Activated naive CD4-positive, alpha-beta T cell treated with anti-CD3 and anti-CD28 coated beads for 36 hours (primary cell): Measurements from ENCODE around the gene JUNB. TPM values are rescaled to one million over a fixed set of nuclear protein-coding genes. Genes with fewer than 3 reads are reported as not detected.
"Not testable (repeated sequence)": the region's sequence is repeated elsewhere in the genome, so short reads cannot be mapped to it uniquely, and the experiment has no call there.

Source experiments
- CTCF ChIA-PET: fragments of 350-600 bp; sonication (Branson Sonifier 250); formaldehyde crosslinking; loops from one replicate; lab custom pipeline; 2021; ENCODE audit warnings: antibody characterized with exemption; lab: Charles Lee
- DNase-seq: peaks from one replicate; pipeline ENCODE4 v3.0.0-alpha.2; 2020
- H3K27ac Mint-ChIP-seq: one replicate; pipeline ENCODE4 v1.8.0; 2021; ENCODE audit warnings: mild to moderate bottlenecking, mixed read lengths
- H3K27me3 Mint-ChIP-seq: one replicate; pipeline ENCODE4 v1.8.0; 2021; ENCODE audit warnings: low read depth, mixed read lengths
- H3K36me3 Mint-ChIP-seq: one replicate; pipeline ENCODE4 v1.8.0; 2021; ENCODE audit warnings: low read depth, mixed read lengths
- H3K4me1 Mint-ChIP-seq: one replicate; pipeline ENCODE4 v1.8.0; 2021; ENCODE audit warnings: low read depth, mixed read lengths
- H3K4me3 Mint-ChIP-seq: one replicate; pipeline ENCODE4 v1.8.0; 2021; ENCODE audit warnings: mild to moderate bottlenecking, moderate library complexity, mixed read lengths
- H3K9me3 Mint-ChIP-seq: one replicate; pipeline ENCODE4 v1.8.0; 2021; ENCODE audit warnings: mixed read lengths
- intact Hi-C: fragments of 100-400 bp; cut with micrococcal nuclease; formaldehyde crosslinking; loops from one replicate; pipeline ENCODE4 v1.15.1; 2023
- total RNA-seq, 2 experiments: library from RNA; stranded (reverse); gene quantifications; one replicate each; pipeline ENCODE4 v1.2.3, GENCODE V29; 2021

The JUNB gene
- total RNA-seq, 2 experiments from 2014 or later = 292 to 296 TPM

DNA sequence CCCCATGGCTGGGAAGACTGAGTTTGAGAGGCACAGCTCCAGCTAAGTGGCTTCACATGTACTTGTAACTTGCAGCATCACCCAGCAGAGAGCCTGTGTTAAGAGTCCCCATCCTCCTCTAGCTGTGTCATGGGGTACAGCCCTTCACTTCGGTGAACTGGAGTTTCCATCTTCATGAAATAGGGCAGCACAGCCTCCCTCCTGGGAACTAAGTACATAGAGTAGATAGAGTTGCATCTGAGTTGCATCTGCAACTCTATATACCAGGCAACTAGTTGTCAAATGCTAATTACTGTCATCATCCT, 9.1 kb downstream of the JUNB start:
- intact Hi-C loops = no loop called here
- peak overlapping the region; percentile 80 for H3K27ac Mint-ChIP-seq
- H3K4me3 Mint-ChIP-seq = peak overlapping the region; percentile 91
- peaks cover 11% of the 10 kb centered on the region for H3K36me3 Mint-ChIP-seq
- H3K4me1 Mint-ChIP-seq = peaks cover 35% of the 10 kb centered on the region
- CTCF ChIA-PET = interaction anchor here (0.6 to 13.8 kb wide), 5 partner anchors 14 to 187 kb away, joined by 3 to 341 read pairs (median 10); partner anchors contain the start of gene HOOK2
- H3K27me3 Mint-ChIP-seq = no peaks in the 10 kb centered on the region
- no peak for DNase-seq
- H3K9me3 Mint-ChIP-seq = no peaks in the 10 kb centered on the region

DNA sequence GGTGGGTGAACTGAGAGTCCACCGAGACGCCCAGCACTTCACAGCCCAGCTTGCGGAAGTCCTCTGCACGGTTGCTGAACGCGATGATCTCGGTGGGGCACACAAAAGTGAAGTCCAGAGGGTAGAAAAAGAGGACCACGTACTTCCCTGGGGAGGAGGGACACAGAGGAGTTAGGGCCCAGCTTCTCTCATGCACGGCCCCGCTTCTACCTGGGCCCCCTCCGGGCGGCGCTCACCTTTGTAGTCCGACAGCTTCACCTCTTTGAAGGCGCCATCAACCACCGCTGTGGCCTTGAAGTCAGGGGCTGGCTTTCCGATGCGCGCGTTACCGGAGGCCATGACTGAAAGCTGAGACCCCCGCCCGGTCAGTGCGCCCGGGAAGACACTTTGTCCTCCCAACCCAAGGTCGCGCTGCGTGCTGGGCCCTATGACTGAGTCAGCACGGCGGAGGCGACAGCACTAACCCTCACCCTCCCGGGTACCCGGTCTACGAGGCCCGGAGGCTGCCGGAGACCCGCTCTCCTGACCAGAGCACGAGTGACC, 9.7 kb downstream of the JUNB start:
- H3K27ac Mint-ChIP-seq = peak overlapping the region; percentile 80

DNA sequence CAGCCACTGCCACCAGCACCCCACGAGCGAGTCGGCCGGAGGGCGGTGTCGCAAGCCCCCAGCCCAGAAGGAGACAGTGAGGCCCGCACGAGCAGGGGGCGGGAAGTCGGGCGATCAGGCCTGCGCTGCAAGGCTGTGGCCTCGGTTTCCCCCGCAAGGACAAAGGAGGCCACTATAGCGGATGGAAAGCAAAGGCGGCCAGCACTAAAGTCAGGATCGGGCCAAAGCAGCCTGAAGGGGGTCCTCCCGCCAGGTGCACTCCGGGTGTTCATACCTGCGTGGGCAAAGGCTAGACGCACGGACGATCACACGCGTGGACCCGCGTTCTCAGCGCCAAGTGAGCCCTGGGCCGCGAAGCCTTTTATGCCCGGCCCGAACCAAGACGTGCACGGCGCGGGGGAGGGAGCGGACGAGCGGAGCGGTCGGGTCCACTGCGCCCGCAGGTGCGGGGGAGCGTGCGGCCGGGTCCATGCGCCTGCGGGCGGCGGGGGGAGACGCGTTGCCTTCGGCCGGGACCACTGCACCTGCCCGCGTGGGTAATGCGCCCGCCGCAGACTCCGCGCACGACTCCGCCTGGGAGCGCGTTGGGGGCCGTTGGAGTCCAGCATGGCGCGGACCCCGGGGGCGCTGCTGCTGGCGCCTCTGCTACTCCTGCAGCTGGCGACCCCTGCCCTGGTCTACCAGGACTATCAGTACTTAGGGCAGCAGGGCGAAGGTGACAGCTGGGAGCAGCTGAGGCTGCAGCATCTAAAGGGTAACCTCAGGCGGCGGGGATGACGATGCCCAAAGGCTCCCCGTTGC, 10.4 kb downstream of the JUNB start, which contains the start of the genes PRDX2 and THSD8:
Gene PRDX2 (minus strand): TSS at position 335 of the 801 bp plus-strand sequence. CDS start 539 bp downstream, outside the sequence.
Gene THSD8 (plus strand): TSS at position 604 of the 801 bp plus-strand sequence. CDS start 3 bp downstream, at position 607.
- H3K4me1 Mint-ChIP-seq = peaks cover 29% of the 10 kb centered on the region
- CTCF ChIA-PET = interaction anchor here (0.6 to 13.8 kb wide), 4 partner anchors 25 to 162 kb away, joined by 3 to 341 read pairs (median 156); partner anchors contain the start of gene HOOK2
- H3K4me3 Mint-ChIP-seq = peak within 1 kb of the TSS; percentile 91
- no peaks in the 10 kb centered on the region for H3K9me3 Mint-ChIP-seq
- peaks cover 14% of the 10 kb centered on the region for H3K36me3 Mint-ChIP-seq
- H3K27ac Mint-ChIP-seq = peak within 1 kb of the TSS; percentile 80
- intact Hi-C loops = loop anchor here (1.0 kb wide), 1 partner anchor 10 kb away; the partner anchor contains the start of gene JUNB
- H3K27me3 Mint-ChIP-seq = no peaks in the 10 kb centered on the region
- DNase-seq = peak; percentile 80

More for the DNA sequence above, 9.7 kb downstream of the JUNB start:
- intact Hi-C loops = loop anchor here (1.0 kb wide), 1 partner anchor 10 kb away; the partner anchor contains the start of gene JUNB
- Mint-ChIP-seq H3K4me3 (peak overlapping the region; percentile 91), H3K27me3 (no peaks in the 10 kb centered on the region), H3K9me3 (no peaks in the 10 kb centered on the region), H3K36me3 (peaks cover 11% of the 10 kb centered on the region), H3K4me1 (peaks cover 31% of the 10 kb centered on the region)
- peak; percentile 45 for DNase-seq
- CTCF ChIA-PET = interaction anchor here (0.6 to 13.8 kb wide), 6 partner anchors 13 to 187 kb away, joined by 3 to 341 read pairs (median 7); partner anchors contain the start of gene HOOK2

DNA sequence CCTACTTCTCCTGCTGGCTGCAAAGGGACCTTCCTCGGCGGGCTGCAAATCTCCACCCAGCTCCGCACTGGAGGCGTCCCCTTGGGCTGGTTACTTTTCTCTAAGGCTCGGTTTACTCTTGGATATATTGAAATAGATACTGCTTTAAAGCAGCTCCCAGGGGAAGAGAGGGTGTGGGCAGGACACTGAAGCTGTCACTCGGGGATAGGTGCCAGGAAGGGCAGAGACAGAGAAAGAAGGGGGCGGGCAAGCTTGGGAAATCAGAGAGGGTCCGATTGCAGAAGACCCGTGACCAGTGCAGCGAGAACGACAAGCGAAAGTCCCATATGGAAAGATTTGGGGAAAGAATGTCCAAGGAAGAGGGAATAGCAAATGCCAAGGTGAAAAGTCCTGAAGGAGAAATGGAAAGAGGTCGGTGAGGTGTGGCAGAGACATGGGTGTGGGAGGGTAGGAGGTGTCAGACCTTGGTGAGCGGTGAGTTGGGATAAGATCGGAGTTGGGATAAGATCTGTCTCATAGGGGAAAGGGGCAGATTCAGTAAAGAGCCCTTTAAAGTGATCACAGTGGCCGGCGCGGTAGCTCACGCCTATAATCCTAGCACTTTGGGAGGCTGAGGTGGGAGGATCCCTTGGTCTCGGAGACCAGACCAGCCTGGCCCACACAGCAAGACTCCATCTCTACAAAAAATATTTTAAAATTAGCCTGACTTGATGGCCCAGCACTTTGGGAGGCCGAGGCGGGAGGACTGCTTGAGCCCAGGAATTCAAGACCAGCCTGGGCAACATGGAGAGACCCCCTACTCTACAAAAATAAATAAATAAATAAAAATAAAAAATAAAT, 11.2 kb downstream of the JUNB start:
- Mint-ChIP-seq H3K4me1 (peaks cover 36% of the 10 kb centered on the region), H3K27ac (no peak overlapping the region), H3K36me3 (peaks cover 17% of the 10 kb centered on the region), H3K4me3 (peak overlapping the region; percentile 91), H3K27me3 (no peaks in the 10 kb centered on the region), H3K9me3 (no peaks in the 10 kb centered on the region)
- DNase-seq = no peak
- CTCF ChIA-PET = interaction anchor here (9.9 to 13.8 kb wide), 2 partner anchors 26 to 39 kb away, joined by 303 to 341 read pairs; partner anchors contain the start of gene HOOK2
- intact Hi-C loops = no loop called here

DNA sequence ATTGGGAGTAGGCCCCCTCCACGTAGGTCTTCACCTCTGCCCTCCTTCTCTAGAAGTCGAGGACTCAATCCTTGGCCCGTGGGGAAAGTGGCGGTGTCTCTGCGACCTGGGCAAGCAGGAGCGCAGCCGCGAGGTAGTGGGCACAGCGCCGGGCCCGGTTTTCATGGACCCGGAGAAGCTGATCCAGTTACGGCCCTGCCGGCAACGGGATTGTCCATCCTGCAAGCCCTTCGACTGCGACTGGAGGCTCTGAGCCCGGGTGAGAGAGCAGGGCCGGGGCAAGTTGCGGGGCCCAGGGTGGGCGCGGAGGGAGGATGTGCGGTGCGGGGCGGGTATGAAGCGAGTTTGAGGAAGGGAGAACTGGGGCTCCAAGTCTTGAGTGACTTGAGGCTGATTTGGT, 12.8 kb downstream of the JUNB start:
- CTCF ChIA-PET = interaction anchor here (9.9 to 13.8 kb wide), 2 partner anchors 28 to 41 kb away, joined by 303 to 341 read pairs; partner anchors contain the start of gene HOOK2
- intact Hi-C loops = no loop called here
- Mint-ChIP-seq H3K36me3 (peaks cover 21% of the 10 kb centered on the region), H3K9me3 (no peaks in the 10 kb centered on the region), H3K27me3 (no peaks in the 10 kb centered on the region), H3K4me3 (no peak overlapping the region), H3K4me1 (peaks cover 38% of the 10 kb centered on the region), H3K27ac (no peak overlapping the region)
- DNase-seq = no peak

DNA sequence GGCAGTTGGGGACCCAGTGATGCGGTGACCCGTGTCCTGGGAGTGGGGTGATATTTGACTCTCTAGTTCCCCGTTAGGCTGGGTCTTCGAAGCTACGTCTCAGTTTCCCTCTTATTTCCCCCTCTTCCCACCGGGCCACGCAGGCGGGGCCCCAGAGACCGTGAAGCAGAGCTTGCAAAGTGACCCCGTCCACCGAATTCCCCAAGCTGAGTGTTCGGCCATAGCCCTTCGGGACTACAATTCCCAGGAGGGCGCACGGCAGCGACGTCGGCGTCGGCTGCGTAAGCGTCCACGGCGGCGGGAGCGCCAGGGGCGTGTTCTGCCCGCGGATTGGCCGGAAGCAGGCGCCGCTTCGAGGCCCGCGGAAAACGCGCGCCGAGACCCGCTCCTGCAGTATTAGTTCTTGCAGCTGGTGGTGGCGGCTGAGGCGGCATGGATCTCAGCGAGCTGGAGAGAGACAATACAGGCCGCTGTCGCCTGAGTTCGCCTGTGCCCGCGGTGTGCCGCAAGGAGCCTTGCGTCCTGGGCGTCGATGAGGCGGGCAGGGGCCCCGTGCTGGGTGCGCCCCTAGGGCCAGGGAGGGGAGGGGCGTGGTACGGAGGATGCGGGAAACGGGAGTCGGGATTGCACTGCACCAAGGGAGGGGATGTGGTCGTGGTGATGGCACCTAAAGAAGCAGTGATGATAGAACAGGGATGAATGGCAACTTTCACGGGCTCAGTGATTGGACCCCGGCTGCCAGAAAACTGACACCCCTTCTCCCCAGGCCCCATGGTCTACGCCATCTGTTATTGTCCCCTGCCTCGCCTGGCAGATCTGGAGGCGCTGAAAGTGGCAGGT, 15.2 kb downstream of the JUNB start, which contains the start of gene RNASEH2A:
Gene RNASEH2A (plus strand): TSS at position 343 of the 840 bp plus-strand sequence. CDS start 90 bp downstream, at position 433.
- H3K9me3 Mint-ChIP-seq = no peaks in the 10 kb centered on the region
- peak within 1 kb of the TSS; percentile 96 for H3K4me3 Mint-ChIP-seq
- DNase-seq = peak; percentile 92
- CTCF ChIA-PET = interaction anchor here (2.2 to 2.3 kb wide), 3 partner anchors 10 to 47 kb away, joined by 6 to 11 read pairs (median 6); no protein-coding TSS in a partner anchor
- H3K27me3 Mint-ChIP-seq = no peaks in the 10 kb centered on the region
- H3K36me3 Mint-ChIP-seq = peaks cover 21% of the 10 kb centered on the region
- intact Hi-C loops = loop anchor here (1.0 kb wide), 1 partner anchor 79 kb away; no protein-coding TSS in a partner anchor
- H3K27ac Mint-ChIP-seq = peak within 1 kb of the TSS; percentile 85
- peaks cover 22% of the 10 kb centered on the region for H3K4me1 Mint-ChIP-seq

DNA sequence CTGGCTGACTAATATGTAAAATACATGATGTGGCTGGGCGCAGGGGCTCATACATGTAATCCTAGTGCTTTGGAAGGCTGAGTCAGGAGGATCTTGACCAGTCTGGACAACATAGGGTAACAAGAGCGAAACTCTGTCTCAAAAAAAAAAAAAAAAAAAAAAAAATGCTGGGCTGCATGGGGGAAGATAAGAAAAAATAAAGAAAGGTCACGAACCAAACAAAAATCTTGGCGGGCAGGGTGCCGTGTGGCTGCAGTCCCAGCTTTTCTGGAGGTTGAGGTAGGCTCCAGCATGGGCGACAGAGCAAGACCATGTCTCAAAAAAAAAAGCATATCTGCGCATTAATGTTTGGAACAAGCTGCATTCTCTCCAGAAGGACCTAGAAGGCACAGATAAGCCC, 23.8 kb downstream of the JUNB start:
- no peak overlapping the region for H3K4me3 Mint-ChIP-seq
- H3K4me1 Mint-ChIP-seq = no peaks in the 10 kb centered on the region
- peaks cover 23% of the 10 kb centered on the region for H3K36me3 Mint-ChIP-seq
- H3K27me3 Mint-ChIP-seq = no peaks in the 10 kb centered on the region
- no peak overlapping the region for H3K27ac Mint-ChIP-seq
- intact Hi-C loops = no loop called here
- no peak for DNase-seq
- no peaks in the 10 kb centered on the region for H3K9me3 Mint-ChIP-seq
- CTCF ChIA-PET = interaction anchor here (0.6 kb wide), 1 partner anchor 65 kb away, joined by 6 read pairs; no protein-coding TSS in a partner anchor

DNA sequence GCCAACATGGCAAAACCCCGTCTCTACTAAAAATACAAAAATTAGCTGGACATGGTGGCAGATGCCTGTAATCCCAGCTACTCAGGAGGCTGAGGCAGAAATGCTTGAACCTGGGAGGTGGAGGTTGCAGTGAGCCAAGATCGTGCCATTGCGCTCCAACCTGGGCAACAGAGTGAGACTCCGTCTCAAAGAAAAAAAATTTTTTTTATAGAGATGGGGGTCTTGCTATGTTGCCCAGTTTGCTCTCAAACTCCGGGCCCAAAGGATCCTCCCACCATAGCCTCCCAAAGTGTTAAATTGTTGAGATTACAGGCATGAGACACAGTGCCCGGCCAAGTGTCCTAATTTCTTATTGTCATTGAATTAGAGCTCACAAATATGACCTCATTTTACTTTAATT, 25.9 kb downstream of the JUNB start:
- intact Hi-C loops = not testable (repeated sequence)

DNA sequence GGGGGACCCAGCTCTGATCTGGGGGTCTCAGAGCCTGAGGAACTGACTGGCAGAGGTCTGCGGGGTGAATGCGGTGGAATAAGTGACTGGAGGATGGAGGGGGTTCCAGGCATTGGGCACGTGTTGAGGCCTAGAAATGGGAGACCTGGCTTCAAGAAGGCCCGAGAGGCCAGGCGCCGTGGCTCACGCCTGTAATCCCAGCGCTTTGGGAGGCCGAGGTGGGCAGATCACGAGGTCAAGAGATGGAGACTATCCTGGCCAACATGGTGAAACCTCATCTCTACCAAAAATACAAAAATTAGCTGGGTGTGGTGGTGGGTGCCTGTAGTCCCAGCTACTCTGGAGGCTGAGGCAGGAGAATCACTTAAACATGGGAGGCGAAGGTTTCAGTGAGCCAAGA, 26.5 kb downstream of the JUNB start:
- DNase-seq, H3K4me1 Mint-ChIP-seq, H3K27ac Mint-ChIP-seq, H3K27me3 Mint-ChIP-seq, intact Hi-C loops, H3K9me3 Mint-ChIP-seq, H3K4me3 Mint-ChIP-seq: not testable (repeated sequence)
- H3K36me3 Mint-ChIP-seq = peaks cover 20% of the 10 kb centered on the region
- CTCF ChIA-PET = interaction anchor here (0.6 to 2.5 kb wide), 3 partner anchors 29 to 60 kb away, joined by 3 to 8 read pairs (median 3); no protein-coding TSS in a partner anchor

More for the DNA sequence above, 25.9 kb downstream of the JUNB start:
- not testable (repeated sequence) for DNase-seq, H3K9me3 Mint-ChIP-seq, H3K4me1 Mint-ChIP-seq, H3K27ac Mint-ChIP-seq, H3K4me3 Mint-ChIP-seq, H3K27me3 Mint-ChIP-seq
- H3K36me3 Mint-ChIP-seq = peaks cover 25% of the 10 kb centered on the region
- CTCF ChIA-PET = interaction anchor here (1.2 to 2.5 kb wide), 3 partner anchors 30 to 59 kb away, joined by 3 to 8 read pairs (median 4); no protein-coding TSS in a partner anchor

DNA sequence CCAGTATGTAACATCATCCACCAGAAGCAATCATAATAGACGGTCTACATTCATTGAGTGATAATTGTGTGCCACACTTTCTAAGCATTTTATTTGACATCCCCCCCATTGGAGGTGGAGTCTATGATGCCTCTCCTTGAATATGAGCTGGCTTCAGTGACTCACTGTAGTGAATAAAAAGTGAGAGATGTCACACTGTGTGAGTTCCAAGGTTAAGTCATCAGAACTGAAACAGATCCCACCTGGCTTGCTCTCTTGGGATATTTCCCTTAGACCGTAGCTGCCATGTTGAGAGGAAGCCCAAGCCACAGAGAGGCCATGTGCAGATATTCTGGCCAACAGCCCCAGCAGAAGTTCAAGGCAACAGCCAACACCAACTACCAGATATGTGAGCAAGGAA, 30.5 kb downstream of the JUNB start:
- peaks cover 6% of the 10 kb centered on the region for H3K36me3 Mint-ChIP-seq
- peaks cover 6% of the 10 kb centered on the region for H3K9me3 Mint-ChIP-seq
- intact Hi-C loops = no loop called here
- H3K4me3 Mint-ChIP-seq = no peak overlapping the region
- peaks cover 18% of the 10 kb centered on the region for H3K27me3 Mint-ChIP-seq
- no peak overlapping the region for H3K27ac Mint-ChIP-seq
- no peak for DNase-seq
- CTCF ChIA-PET = interaction anchor here (1.4 kb wide), 1 partner anchor 25 kb away, joined by 3 read pairs; no protein-coding TSS in a partner anchor
- H3K4me1 Mint-ChIP-seq = peaks cover 7% of the 10 kb centered on the region
